ENCODE results near the gene NKX6-1. TPM values are rescaled to one million over a fixed set of nuclear protein-coding genes. Genes with fewer than 3 reads are reported as not detected.

Gene NKX6-1
- total RNA-seq, 2 donors from 2014 or later = not detected

DNA sequence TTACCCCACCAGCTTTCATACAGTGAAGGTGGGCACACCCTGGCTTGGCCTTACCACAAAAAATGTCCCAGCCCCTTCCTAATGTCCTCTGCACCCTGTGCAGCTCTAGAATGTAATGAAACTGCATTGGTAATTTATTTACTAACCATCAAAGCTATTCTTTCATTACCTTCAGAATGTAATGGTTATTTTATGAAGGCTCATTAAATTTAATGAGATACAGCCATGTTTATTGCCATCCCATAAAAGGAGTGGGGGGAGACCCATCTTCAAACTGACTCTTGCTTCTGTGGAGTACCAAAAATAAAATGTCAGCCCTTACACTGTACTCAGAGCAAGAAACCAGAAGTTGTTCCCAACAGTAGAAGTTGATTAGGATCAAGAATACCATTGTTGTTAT lies 25.0 kb downstream of the NKX6-1 start:
- ATAC-seq (replicated peaks) = no peak
- no peaks in the 10 kb centered on the region for H3K9me3 Mint-ChIP-seq
- H3K27ac Mint-ChIP-seq = no peak overlapping the region
- no peak overlapping the region for H3K4me3 Mint-ChIP-seq
- H3K27me3 Mint-ChIP-seq = peaks cover 37% of the 10 kb centered on the region
- no peaks in the 10 kb centered on the region for H3K36me3 Mint-ChIP-seq (ENCODE audit: low read depth)
- H3K4me1 Mint-ChIP-seq = no peaks in the 10 kb centered on the region

DNA sequence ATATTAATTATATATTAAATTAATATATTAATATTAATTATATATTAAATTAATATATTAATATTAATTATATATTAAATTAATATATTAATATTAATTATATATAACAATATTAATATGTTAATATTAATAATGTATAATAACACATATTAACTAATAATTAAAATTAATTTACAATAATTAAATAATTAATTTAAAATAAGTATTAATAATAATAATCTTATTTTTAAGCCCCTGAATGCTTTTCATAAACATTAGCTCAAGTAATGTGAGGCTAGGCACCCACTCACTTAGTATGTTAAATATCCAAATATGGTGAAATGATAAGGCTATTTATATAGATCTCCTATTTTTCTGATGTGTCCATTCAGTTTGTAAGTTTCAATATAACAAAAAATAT lies 26.9 kb downstream of the NKX6-1 start:
- no peak overlapping the region for H3K27ac Mint-ChIP-seq
- ATAC-seq (replicated peaks) = no peak
- H3K4me1 Mint-ChIP-seq = no peaks in the 10 kb centered on the region
- no peaks in the 10 kb centered on the region for H3K36me3 Mint-ChIP-seq (ENCODE audit: low read depth)
- no peak overlapping the region for H3K4me3 Mint-ChIP-seq
- H3K27me3 Mint-ChIP-seq = peaks cover 30% of the 10 kb centered on the region
- no peaks in the 10 kb centered on the region for H3K9me3 Mint-ChIP-seq

DNA sequence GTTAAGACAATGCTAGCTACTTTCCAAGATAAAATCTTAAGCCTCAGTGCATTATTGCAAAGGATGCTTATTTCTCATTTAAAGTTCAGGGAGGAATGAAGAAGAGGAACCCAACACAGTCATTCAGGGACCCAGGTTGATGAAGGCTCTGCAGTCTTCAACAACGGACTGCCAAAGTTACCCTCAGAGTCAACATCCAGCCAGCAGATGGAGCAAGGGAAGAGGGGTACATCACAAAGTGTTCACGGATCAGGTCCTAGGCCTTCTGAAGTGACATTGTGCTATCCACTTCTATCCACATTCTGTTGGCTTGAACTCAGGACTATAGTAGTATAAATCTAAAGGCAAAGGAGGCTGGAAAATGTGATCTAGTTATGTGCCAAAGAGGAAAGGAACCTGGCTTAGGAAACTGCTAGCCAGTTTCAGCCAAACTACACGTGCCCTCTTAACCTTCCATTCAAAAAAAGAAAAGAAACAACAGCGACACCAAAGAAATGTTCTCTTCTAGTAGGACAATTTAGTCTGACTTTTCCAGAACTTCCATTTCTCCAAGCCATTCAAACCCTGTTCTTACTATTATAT lies 28.8 kb downstream of the NKX6-1 start:
- Mint-ChIP-seq H3K27ac (no peak overlapping the region), H3K4me1 (no peaks in the 10 kb centered on the region), H3K4me3 (no peak overlapping the region), H3K27me3 (peaks cover 21% of the 10 kb centered on the region), H3K9me3 (no peaks in the 10 kb centered on the region), H3K36me3 (ENCODE audit: low read depth) (no peaks in the 10 kb centered on the region)
- peak; percentile 24 for ATAC-seq (replicated peaks)

GRCh38 chr4:84467601-84468000 lies 31.5 kb downstream of the NKX6-1 start:
- Mint-ChIP-seq H3K36me3 (ENCODE audit: low read depth) (no peaks in the 10 kb centered on the region), H3K4me3 (no peak overlapping the region), H3K27me3 (peaks cover 8% of the 10 kb centered on the region), H3K27ac (no peak overlapping the region), H3K4me1 (no peaks in the 10 kb centered on the region), H3K9me3 (no peaks in the 10 kb centered on the region)
- no peak for ATAC-seq (replicated peaks)

DNA sequence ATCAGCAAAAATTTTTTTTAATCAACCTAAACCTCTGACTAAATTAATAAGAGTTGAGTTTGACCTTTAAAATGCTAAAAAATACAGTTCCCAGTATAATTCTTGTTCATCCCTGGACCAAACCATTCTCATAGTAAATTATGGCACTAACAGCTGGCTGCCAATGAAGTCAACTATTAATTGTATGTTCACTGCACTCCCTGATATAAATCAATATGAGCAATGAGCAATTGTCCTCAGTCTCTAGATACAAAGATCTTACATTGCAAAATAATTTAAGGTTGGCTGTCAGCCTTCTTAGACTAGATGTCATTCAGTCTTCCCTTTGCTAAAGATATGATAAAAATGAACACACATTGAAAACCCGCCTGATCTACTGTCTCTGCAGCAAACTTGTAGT lies 39.3 kb downstream of the NKX6-1 start:
- Mint-ChIP-seq H3K9me3 (no peaks in the 10 kb centered on the region), H3K27ac (no peak overlapping the region), H3K4me1 (no peaks in the 10 kb centered on the region), H3K27me3 (peaks cover 19% of the 10 kb centered on the region), H3K36me3 (ENCODE audit: low read depth) (no peaks in the 10 kb centered on the region), H3K4me3 (no peak overlapping the region)
- ATAC-seq (replicated peaks) = no peak

- Mint-ChIP-seq H3K4me1 (no peaks in the 10 kb centered on the region), H3K9me3 (no peaks in the 10 kb centered on the region), H3K27ac (no peak overlapping the region), H3K27me3 (peaks cover 20% of the 10 kb centered on the region), H3K4me3 (no peak overlapping the region), H3K36me3 (ENCODE audit: low read depth) (no peaks in the 10 kb centered on the region)
- no peak for ATAC-seq (replicated peaks)
Measured at GRCh38 chr4:84456157-84456556, 42.9 kb downstream of the NKX6-1 start.

GRCh38 chr4:84455697-84456096 lies 43.4 kb downstream of the NKX6-1 start:
- ATAC-seq (replicated peaks) = no peak
- no peaks in the 10 kb centered on the region for H3K4me1 Mint-ChIP-seq
- no peaks in the 10 kb centered on the region for H3K36me3 Mint-ChIP-seq (ENCODE audit: low read depth)
- no peaks in the 10 kb centered on the region for H3K9me3 Mint-ChIP-seq
- H3K4me3 Mint-ChIP-seq = no peak overlapping the region
- peaks cover 18% of the 10 kb centered on the region for H3K27me3 Mint-ChIP-seq
- H3K27ac Mint-ChIP-seq = no peak overlapping the region

DNA sequence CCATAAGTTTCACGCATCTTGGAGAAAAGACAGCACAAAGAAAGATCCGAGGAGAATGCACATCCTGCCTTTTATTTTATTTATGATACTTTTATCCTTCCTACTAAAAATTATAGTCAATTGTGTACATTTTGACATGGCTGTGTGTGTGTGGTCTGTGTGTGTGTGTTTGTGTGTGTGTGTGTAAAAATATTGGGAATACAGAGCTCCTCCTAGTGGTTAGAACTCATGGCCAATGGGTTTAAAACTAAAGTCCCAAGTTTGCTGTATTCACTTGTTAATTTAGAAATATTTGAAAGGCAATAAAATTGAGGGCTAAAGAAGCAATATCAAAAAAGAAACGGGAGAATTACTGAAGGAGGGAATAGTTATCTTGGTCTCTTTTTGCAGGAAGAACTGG lies 47.5 kb downstream of the NKX6-1 start:
- no peak overlapping the region for H3K4me3 Mint-ChIP-seq
- peaks cover 15% of the 10 kb centered on the region for H3K27me3 Mint-ChIP-seq
- no peaks in the 10 kb centered on the region for H3K36me3 Mint-ChIP-seq (ENCODE audit: low read depth)
- H3K9me3 Mint-ChIP-seq = no peaks in the 10 kb centered on the region
- no peaks in the 10 kb centered on the region for H3K4me1 Mint-ChIP-seq
- H3K27ac Mint-ChIP-seq = no peak overlapping the region
- ATAC-seq (replicated peaks) = no peak

DNA sequence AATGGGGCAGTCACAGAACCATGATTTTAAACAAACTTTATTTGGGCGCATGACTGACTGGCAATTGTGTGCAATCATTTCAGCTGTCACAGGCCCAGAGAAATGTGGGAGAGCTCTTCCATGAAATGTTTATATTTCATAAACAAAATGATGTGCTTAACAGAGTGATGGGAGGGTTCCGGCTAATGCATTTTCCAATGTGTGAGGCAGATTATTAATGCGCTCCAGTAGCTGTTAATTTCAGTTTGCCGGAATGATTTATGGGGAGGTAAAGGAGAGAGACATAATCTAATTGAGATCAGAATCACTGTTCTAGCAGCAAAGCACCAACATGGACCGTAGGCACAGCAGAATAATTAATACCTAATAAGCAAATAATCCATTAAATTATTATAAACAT lies 55.6 kb downstream of the NKX6-1 start:
- Mint-ChIP-seq H3K27ac (no peak overlapping the region), H3K4me3 (no peak overlapping the region), H3K4me1 (no peaks in the 10 kb centered on the region), H3K36me3 (ENCODE audit: low read depth) (no peaks in the 10 kb centered on the region), H3K27me3 (peaks cover 22% of the 10 kb centered on the region), H3K9me3 (no peaks in the 10 kb centered on the region)
- ATAC-seq (replicated peaks) = no peak

- no peaks in the 10 kb centered on the region for H3K36me3 Mint-ChIP-seq (ENCODE audit: low read depth)
- H3K4me1 Mint-ChIP-seq = no peaks in the 10 kb centered on the region
- H3K9me3 Mint-ChIP-seq = no peaks in the 10 kb centered on the region
- H3K27me3 Mint-ChIP-seq = peaks cover 23% of the 10 kb centered on the region
- no peak for ATAC-seq (replicated peaks)
- H3K27ac Mint-ChIP-seq = no peak overlapping the region
- H3K4me3 Mint-ChIP-seq = no peak overlapping the region
Measured at GRCh38 chr4:84442778-84443177, 56.3 kb downstream of the NKX6-1 start.

Other genes with a start within 250 kb of the NKX6-1 start
- under 1 TPM; 0.15 to 0.16 TPM for gene CDS1, start 83.8 kb upstream of the NKX6-1 start, total RNA-seq

Measured in activated T-helper 17 cell treated with anti-CD3 and anti-CD28 coated beads, Interleukin-2, amount 50 U/mL, for 72 hours (primary cell).